IMR-90 (cell line): Measurements from ENCODE around the gene RASAL1. TPM values are rescaled to one million over a fixed set of nuclear protein-coding genes. Genes with fewer than 3 reads are reported as not detected.

ENCODE experiments used
- ATAC-seq: fragments of 200-7000 bp; cut with Tn5 transposase; 2 replicates; pipeline ENCODE4 v1.9.1; 2020; ENCODE audit warnings: low read depth, mild to moderate bottlenecking, moderate library complexity
- BruUV-seq: library from RNA; stranded (reverse); fragments of 400-500 nt; replicated peaks from 2 replicates; lab custom pipeline; 2021; lab: Mats Ljungman, UMichigan
- CTCF ChIA-PET: fragments of 300-600 bp; formaldehyde crosslinking; extraction: SDS; loops from one replicate; lab custom pipeline; 2021; ENCODE audit warnings: antibody characterized with exemption; lab: Yijun Ruan, JAX
- POLR2A ChIA-PET: fragments of 300-600 bp; sonication (Branson Sonifier 250); formaldehyde crosslinking; loops from one replicate; lab custom pipeline; 2022; ENCODE audit warnings: antibody characterized with exemption; ENCODE audit not compliant: unreplicated experiment; lab: Charles Lee
- DNase-seq: peaks from one replicate; pipeline ENCODE4 v3.0.0; 2013
- H2AFZ ChIP-seq: replicated peaks from 2 replicates; pipeline ENCODE3; 2013; ENCODE audit warnings: low read length, mild to moderate bottlenecking; ENCODE audit not compliant: poor library complexity
- H2AK5ac ChIP-seq: 2 replicates; pipeline ENCODE4 v1.6.1; 2013; ENCODE audit warnings: low read depth, low read length, inconsistent platforms
- H2AK9ac ChIP-seq: replicated peaks from 2 replicates; pipeline ENCODE3; 2013; ENCODE audit warnings: mild to moderate bottlenecking, low read depth, low read length, moderate library complexity; ENCODE audit not compliant: poor library complexity
- H2BK120ac ChIP-seq: 2 replicates; pipeline ENCODE4 v1.6.1; 2013; ENCODE audit warnings: low read depth, low read length, inconsistent platforms
- H2BK15ac ChIP-seq: 3 replicates; pipeline ENCODE4 v1.6.1; 2013; ENCODE audit warnings: low read depth, low read length, inconsistent platforms
- H2BK20ac ChIP-seq: 2 replicates; pipeline ENCODE4 v1.6.1; 2013; ENCODE audit warnings: low read depth, mild to moderate bottlenecking, inconsistent platforms, low read length, moderate library complexity
- H2BK5ac ChIP-seq: 2 replicates; pipeline ENCODE4 v1.6.1; 2013; ENCODE audit warnings: mild to moderate bottlenecking, low read depth, low read length, inconsistent platforms; ENCODE audit not compliant: poor library complexity, severe bottlenecking
- H3K14ac ChIP-seq: replicated peaks from 2 replicates; pipeline ENCODE4 v1.6.1; 2013; ENCODE audit warnings: low read depth, low read length, inconsistent platforms
- H3K18ac ChIP-seq: 2 replicates; pipeline ENCODE4 v1.6.1; 2013; ENCODE audit warnings: low read depth, low read length, control low read depth
- H3K23ac ChIP-seq: 2 replicates; pipeline ENCODE4 v1.6.1; 2013; ENCODE audit warnings: low read depth, low read length, inconsistent platforms
- H3K27ac ChIP-seq: 2 replicates; pipeline ENCODE4 v1.5.1; 2013; ENCODE audit warnings: mild to moderate bottlenecking, control low read depth, low read length; ENCODE audit not compliant: insufficient read depth
- H3K27me3 ChIP-seq: 2 replicates; pipeline ENCODE4 v1.6.1; 2013; ENCODE audit warnings: low read length; ENCODE audit not compliant: control insufficient read depth, insufficient read depth
- H3K36me3 ChIP-seq: 2 replicates; pipeline ENCODE4 v1.6.1; 2013; ENCODE audit warnings: low read length, mixed read lengths; ENCODE audit not compliant: control insufficient read depth, insufficient read depth
- H3K4ac ChIP-seq: 2 replicates; pipeline ENCODE4 v1.6.1; 2013; ENCODE audit warnings: low read depth, low read length, inconsistent platforms
- H3K4me1 ChIP-seq: 2 replicates; pipeline ENCODE4 v1.6.1; 2013; ENCODE audit warnings: low read length, mixed read lengths; ENCODE audit not compliant: control insufficient read depth, insufficient read depth
- H3K4me2 ChIP-seq: 2 replicates; pipeline ENCODE4 v1.6.1; 2013; ENCODE audit warnings: low read depth, mild to moderate bottlenecking, control low read depth, low read length, moderate library complexity
- H3K4me3 ChIP-seq: 2 replicates; pipeline ENCODE4 v1.5.1; 2013; ENCODE audit warnings: low read depth, mild to moderate bottlenecking, control low read depth, low read length, moderate library complexity; ENCODE audit not compliant: insufficient read depth
- H3K56ac ChIP-seq: 2 replicates; pipeline ENCODE4 v1.6.1; 2013; ENCODE audit warnings: low read length, inconsistent platforms; ENCODE audit not compliant: insufficient read depth; ENCODE audit errors: extremely low read depth
- H3K79me1 ChIP-seq, 2 experiments: 2 replicates each; pipeline ENCODE4 v1.6.1; 2013; ENCODE audit warnings: low read length in 2 of 2, inconsistent platforms in 1 of 2, low read depth in 1 of 2
- H3K9ac ChIP-seq: 2 replicates; pipeline ENCODE4 v1.6.1; 2013; ENCODE audit warnings: low read depth, low read length, control low read depth
- H3K9me1 ChIP-seq: 2 replicates; pipeline ENCODE4 v1.6.1; 2013; ENCODE audit warnings: low read length, inconsistent platforms; ENCODE audit not compliant: insufficient read depth
- H3K9me3 ChIP-seq: 2 replicates; pipeline ENCODE4 v1.6.1; 2013; ENCODE audit warnings: low read length; ENCODE audit not compliant: control insufficient read depth, insufficient read depth
- H4K20me1 ChIP-seq: 2 replicates; pipeline ENCODE4 v1.6.1; 2013; ENCODE audit warnings: low read length, inconsistent platforms; ENCODE audit not compliant: insufficient read depth
- H4K5ac ChIP-seq: 2 replicates; pipeline ENCODE4 v1.6.1; 2013; ENCODE audit warnings: mild to moderate bottlenecking, low read depth, low read length, control low read depth
- H4K8ac ChIP-seq, 2 experiments: 2 replicates each; pipeline ENCODE4 v1.6.1; 2013; ENCODE audit warnings: low read depth in 2 of 2, low read length in 2 of 2, control low read depth in 1 of 2, inconsistent platforms in 1 of 2
- H4K91ac ChIP-seq: 2 replicates; pipeline ENCODE4 v1.6.1; 2013; ENCODE audit warnings: low read depth, low read length, inconsistent platforms; ENCODE audit not compliant: insufficient read depth
- CEBPB ChIP-seq: IDR thresholded peaks from 2 replicates; pipeline ENCODE4 v1.6.1; 2012; ENCODE audit warnings: low read depth, low read length, improper control_type of control experiment
- CHD1 ChIP-seq: IDR thresholded peaks from 2 replicates; pipeline ENCODE4 v1.6.1; 2012; ENCODE audit warnings: low read depth, low read length, improper control_type of control experiment
- RAD21 ChIP-seq: IDR thresholded peaks from 2 replicates; pipeline ENCODE4 v1.6.1; 2012; ENCODE audit warnings: low read length, improper control_type of control experiment
- SMC3 ChIP-seq: fragments of 150-350 bp; IDR thresholded peaks from 2 replicates; pipeline ENCODE4 v1.6.1; 2016; ENCODE audit warnings: low read depth, mild to moderate bottlenecking, antibody characterized with exemption, low read length, moderate library complexity
- WGBS, 2 experiments: methylation state at CpG; one replicate each; pipeline versions ENCODE4 v1.1.5 to v1.1.7; 2013; ENCODE audit warnings: missing lambda C conversion rate in 2 of 2; ENCODE audit not compliant: insufficient read length in 1 of 2; ENCODE audit errors: extremely low coverage in 2 of 2; 5-methylcytosine and 5-hydroxymethylcytosine counted together
- dilution Hi-C: fragments of 300-500 bp; cut with HindIII; formaldehyde crosslinking; loops from one replicate; pipeline ENCODE4 v1.14.3; 2018; ENCODE audit warnings: low sequenced_read_pairs; ENCODE audit not compliant: unreplicated experiment
- in situ Hi-C: fragments of 300-500 bp; cut with MboI; formaldehyde crosslinking; loops from 3 replicates; pipeline ENCODE4 v1.14.3; 2019; ENCODE audit warnings: low sequenced_read_pairs, inconsistent platforms, mixed read lengths
- intact Hi-C: fragments of 100-400 bp; cut with micrococcal nuclease; formaldehyde crosslinking; loops from 2 replicates; pipeline ENCODE4 v1.10.0; 2022
- polyA plus RNA-seq, 3 experiments: library from polyadenylated mRNA; depleted of rRNA; stranded (reverse); fragments of >200 nt; gene quantifications; 2 replicates each; pipeline ENCODE4 v1.2.3, GENCODE V29; 2012; ENCODE audit warnings: low replicate concordance in 1 of 3
- total RNA-seq: library from RNA; depleted of rRNA; stranded (reverse); fragments of >200 nt; gene quantifications from 2 replicates; pipeline ENCODE4 v1.2.3, GENCODE V29; 2012

The RASAL1 gene
- total and polyA plus RNA-seq, 2 of the 4 experiments (the other 2 are of a cell fraction) = not detected

DNA sequence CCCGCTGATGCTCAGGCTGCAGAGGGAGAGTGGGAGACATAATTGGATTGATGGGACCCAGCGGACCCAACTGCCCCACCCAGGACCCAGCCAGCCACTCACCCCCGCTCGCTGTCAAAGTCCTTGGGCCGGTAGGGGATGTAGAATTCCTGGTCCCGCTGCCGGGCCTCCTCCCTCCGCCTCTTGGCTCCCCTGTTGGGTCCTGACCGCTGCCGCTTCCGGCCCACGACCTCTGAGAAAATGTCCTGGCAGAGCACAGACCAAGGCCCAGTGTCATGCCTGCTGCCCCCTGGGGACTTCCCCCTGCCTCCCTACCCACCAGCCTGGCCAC is 27.4 kb upstream of the RASAL1 start:
- ChIA-PET POLR2A (no interaction called here), CTCF (no interaction called here)
- H2AK9ac ChIP-seq = peak overlapping the region; percentile 65
- no peak overlapping the region for H2AK5ac ChIP-seq
- H3K4me3 ChIP-seq = no peak overlapping the region
- peaks cover 60% of the 10 kb centered on the region for H3K36me3 ChIP-seq
- no peak overlapping the region for H2BK20ac ChIP-seq
- H4K91ac ChIP-seq = no peak overlapping the region
- DNase-seq = no peak
- H3K4me1 ChIP-seq = peaks cover 8% of the 10 kb centered on the region
- H2BK120ac ChIP-seq = no peak overlapping the region
- no peak overlapping the region for H3K56ac ChIP-seq
- H2BK5ac ChIP-seq = no peak overlapping the region
- no peak overlapping the region for H3K4me2 ChIP-seq
- H3K9ac ChIP-seq = no peak overlapping the region
- H3K27ac ChIP-seq = no peak overlapping the region
- dilution Hi-C loops = no loop called here
- WGBS, 2 experiments = 86% methylated on average over 10 of the region's 12 CpGs; no CpG with 5 or more reads in 1 of the 2 experiments
- intact Hi-C loops = no loop called here
- no peak overlapping the region for H4K5ac ChIP-seq
- in situ Hi-C loops = no loop called here
- H2BK15ac ChIP-seq = no peak overlapping the region
- no peak for ATAC-seq
- H3K14ac ChIP-seq = no peak overlapping the region
- peaks cover 3% of the 10 kb centered on the region; the same call in 1 of the 2 replicates for H4K20me1 ChIP-seq
- H3K79me1 ChIP-seq = no peaks in the 10 kb centered on the region; a peak in 1 of 4 replicates
- H3K27me3 ChIP-seq = no peaks in the 10 kb centered on the region
- no peak overlapping the region for H3K23ac ChIP-seq
- no peak overlapping the region for H3K4ac ChIP-seq
- H3K9me3 ChIP-seq = no peaks in the 10 kb centered on the region
- TF ChIP-seq CHD1 (no peak), SMC3 (no peak), CEBPB (no peak), RAD21 (no peak)
- peaks cover 4% of the 10 kb centered on the region; the same call in 1 of the 2 replicates for H3K9me1 ChIP-seq
- H3K18ac ChIP-seq = no peak overlapping the region
- no peak overlapping the region for H4K8ac ChIP-seq
- peak overlapping the region; percentile 60 for H2AFZ ChIP-seq
- BruUV-seq = no TSS peak
